SK-N-SH treated with all-trans-retinoic acid at 6 μM for 48 hours (cell line): ENCODE results near the gene FOXK1.

Experiments used
- BACH2 ChIP-seq: fragments of 250-450 bp; sonication (Bioruptor Pico); IDR thresholded peaks from 2 replicates; pipeline ENCODE4 v1.9.0; 2021; ENCODE audit warnings: mild to moderate bottlenecking, borderline replicate concordance
- CSDC2 ChIP-seq: fragments of 250-450 bp; sonication (Bioruptor Pico); IDR thresholded peaks from 2 replicates; pipeline ENCODE4 v1.5.0; 2020; ENCODE audit warnings: mild to moderate bottlenecking, moderate library complexity
- TOX ChIP-seq: fragments of 250-450 bp; sonication (Bioruptor Pico); IDR thresholded peaks from 2 replicates; pipeline ENCODE4 v1.8.0; 2021; ENCODE audit warnings: mild to moderate bottlenecking, moderate library complexity, borderline replicate concordance
- ZFP3 ChIP-seq: fragments of 250-450 bp; sonication (Bioruptor Pico); IDR thresholded peaks from 2 replicates; pipeline ENCODE4 v1.5.0; 2020; ENCODE audit warnings: mild to moderate bottlenecking, moderate library complexity
- TF ChIP-seq, protein P1 (sequence below): fragments of 250-450 bp; sonication (Bioruptor Pico); IDR thresholded peaks from 2 replicates; pipeline ENCODE4 v1.5.1; 2020; ENCODE audit warnings: low read depth, mild to moderate bottlenecking, moderate library complexity

DNA sequence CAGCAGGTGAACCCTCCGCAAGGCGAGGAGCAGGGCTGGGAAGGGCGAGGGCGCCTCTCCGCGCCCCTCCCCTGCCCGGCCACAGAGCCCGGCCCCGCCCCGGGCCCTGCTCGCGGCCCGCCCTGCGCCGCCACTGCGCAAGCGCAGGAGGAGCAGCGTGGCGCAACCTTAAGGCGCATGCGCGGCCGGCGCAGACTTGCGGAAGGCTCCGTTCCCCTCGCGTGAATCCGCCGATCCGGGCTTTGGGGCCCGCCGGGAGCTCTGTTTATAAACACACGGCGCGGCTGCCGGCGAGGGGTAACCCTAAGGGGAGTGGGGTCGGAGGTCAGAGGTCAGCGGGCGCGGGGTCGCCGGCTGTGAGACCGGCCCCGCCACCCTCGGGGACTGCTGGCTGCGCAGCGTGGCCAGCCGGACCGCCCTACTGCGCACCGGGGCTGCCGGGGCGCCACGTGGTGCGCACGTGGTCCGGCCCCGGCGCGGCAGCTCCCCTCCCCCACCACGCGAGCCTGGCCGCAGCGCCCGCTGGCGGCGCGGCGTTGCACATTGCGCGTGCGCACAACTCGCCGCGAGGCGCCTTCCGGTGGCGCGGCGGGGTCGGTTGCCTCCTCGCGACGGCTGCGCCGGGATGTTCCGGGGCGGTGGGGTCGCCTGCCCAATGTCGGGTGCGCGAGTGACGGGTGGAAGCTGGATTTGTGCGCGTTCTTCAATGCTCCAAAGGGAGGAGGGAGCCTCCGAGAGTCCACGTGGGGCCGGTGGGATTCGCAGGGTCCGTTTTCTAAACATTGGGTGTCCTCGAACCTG, 40.2 kb upstream of the FOXK1 start:
- TF ChIP-seq CSDC2 (CRISPR knock-in tag) (peak; percentile 92; the same call in 1 of the 2 replicates), BACH2 (CRISPR knock-in tag) (0 out of 2 replicates have a peak, but pooled peaks have one; percentile 25), TOX (no peak), ZFP3 (CRISPR knock-in tag) (peak; percentile 82)
- TF ChIP-seq, protein P1, sequence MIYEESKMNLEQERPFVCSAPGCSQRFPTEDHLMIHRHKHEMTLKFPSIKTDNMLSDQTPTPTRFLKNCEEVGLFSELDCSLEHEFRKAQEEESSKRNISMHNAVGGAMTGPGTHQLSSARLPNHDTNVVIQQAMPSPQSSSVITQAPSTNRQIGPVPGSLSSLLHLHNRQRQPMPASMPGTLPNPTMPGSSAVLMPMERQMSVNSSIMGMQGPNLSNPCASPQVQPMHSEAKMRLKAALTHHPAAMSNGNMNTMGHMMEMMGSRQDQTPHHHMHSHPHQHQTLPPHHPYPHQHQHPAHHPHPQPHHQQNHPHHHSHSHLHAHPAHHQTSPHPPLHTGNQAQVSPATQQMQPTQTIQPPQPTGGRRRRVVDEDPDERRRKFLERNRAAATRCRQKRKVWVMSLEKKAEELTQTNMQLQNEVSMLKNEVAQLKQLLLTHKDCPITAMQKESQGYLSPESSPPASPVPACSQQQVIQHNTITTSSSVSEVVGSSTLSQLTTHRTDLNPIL (CRISPR knock-in tag): no peak
